Measurements from ENCODE around the gene MAGI2. TPM values are rescaled to one million over a fixed set of nuclear protein-coding genes. Genes with fewer than 3 reads are reported as not detected.

The MAGI2 gene
- polyA plus RNA-seq, 3 donors, result 0.03 to 0.11 TPM; not detected in 1

GRCh38 chr7:78955329-78955728, 498.1 kb downstream of the MAGI2 start:
- Histone ChIP-seq H4K20me1 (ENCODE audit: insufficient read depth, low read length) (no peaks in the 10 kb centered on the region), H3K27me3 (ENCODE audit: control insufficient read depth in 2 of 2, insufficient read depth in 2 of 2, low read length in 2 of 2) (no peaks in the 10 kb centered on the region), H3K36me3 (replicated peaks in 1 of 2; ENCODE audit: control insufficient read depth in 1 of 2, insufficient read depth in 2 of 2, low read length in 2 of 2) (no peaks in the 10 kb centered on the region), H3K4me3 (replicated peaks in 1 of 3; ENCODE audit: low read depth in 2 of 3, low read length in 3 of 3) (no peak overlapping the region), H3K4me2 (replicated peaks; ENCODE audit: extremely low read depth, low read length, poor library complexity, severe bottlenecking) (no peak overlapping the region), H3K9me3 (replicated peaks in 1 of 2; ENCODE audit: control insufficient read depth in 1 of 2, insufficient read depth in 1 of 2, low read length in 2 of 2) (no peaks in the 10 kb centered on the region), H3K79me2 (ENCODE audit: insufficient read depth, low read length) (no peaks in the 10 kb centered on the region), H3K4me1 (ENCODE audit: control insufficient read depth in 1 of 2, insufficient read depth in 2 of 2, low read length in 2 of 2) (no peaks in the 10 kb centered on the region), H3K9ac (ENCODE audit: insufficient read depth, low read length, poor library complexity, severe bottlenecking) (no peak overlapping the region), H3K27ac (ENCODE audit: low read depth in 1 of 2, low read length in 2 of 2) (no peak overlapping the region), H2AFZ (ENCODE audit: insufficient read depth, low read depth, low read length, poor library complexity, severe bottlenecking) (no peak overlapping the region)
- WGBS (ENCODE audit: insufficient coverage), result no CpG with 5 or more reads among the region's 1 CpG
- H3K4me3 Mint-ChIP-seq, result no peak overlapping the region
- no peaks in the 10 kb centered on the region for H3K27me3 Mint-ChIP-seq (ENCODE audit: low read depth in 3 of 3)
- no peak overlapping the region for H3K27ac Mint-ChIP-seq
- no peaks in the 10 kb centered on the region for H3K36me3 Mint-ChIP-seq
- DNase-seq, result no peak
- no peak for TF ChIP-seq CTCF (IDR thresholded peaks at IDR 0.05)
- intact Hi-C loops (cut with micrococcal nuclease), result no loop called here
- H3K4me1 Mint-ChIP-seq, result no peaks in the 10 kb centered on the region
- H3K9me3 Mint-ChIP-seq, result peaks cover 0 to 6% (median 0%) of the 10 kb centered on the region in 7 donors

- intact Hi-C loops (cut with micrococcal nuclease), result no loop called here
- H3K4me1 ChIP-seq (ENCODE audit: control insufficient read depth in 1 of 2, insufficient read depth in 2 of 2, low read length in 2 of 2), result no peaks in the 10 kb centered on the region
- Mint-ChIP-seq H3K36me3 (no peaks in the 10 kb centered on the region), H3K27ac (no peak overlapping the region), H3K4me1 (no peaks in the 10 kb centered on the region), H3K4me3 (no peak overlapping the region), H3K27me3 (ENCODE audit: low read depth in 3 of 3) (no peaks in the 10 kb centered on the region), H3K9me3 (peaks cover 0 to 6% (median 0%) of the 10 kb centered on the region in 7 donors)
- H4K20me1 ChIP-seq (ENCODE audit: insufficient read depth, low read length), result no peaks in the 10 kb centered on the region
- H3K4me3 ChIP-seq (replicated peaks in 1 of 3; ENCODE audit: low read depth in 2 of 3, low read length in 3 of 3), result no peak overlapping the region
- no peak for DNase-seq
- H3K9ac ChIP-seq (ENCODE audit: insufficient read depth, low read length, poor library complexity, severe bottlenecking), result no peak overlapping the region
- H3K9me3 ChIP-seq (replicated peaks in 1 of 2; ENCODE audit: control insufficient read depth in 1 of 2, insufficient read depth in 1 of 2, low read length in 2 of 2), result no peaks in the 10 kb centered on the region
- no peak overlapping the region for H3K27ac ChIP-seq (ENCODE audit: low read depth in 1 of 2, low read length in 2 of 2)
- WGBS (ENCODE audit: insufficient coverage), result 100% methylated on average over 1 of the region's 5 CpGs
- no peak overlapping the region for H2AFZ ChIP-seq (ENCODE audit: insufficient read depth, low read depth, low read length, poor library complexity, severe bottlenecking)
- H3K79me2 ChIP-seq (ENCODE audit: insufficient read depth, low read length), result no peaks in the 10 kb centered on the region
- no peak for TF ChIP-seq CTCF (IDR thresholded peaks at IDR 0.05)
- no peak overlapping the region for H3K4me2 ChIP-seq (replicated peaks; ENCODE audit: extremely low read depth, low read length, poor library complexity, severe bottlenecking)
- no peaks in the 10 kb centered on the region for H3K27me3 ChIP-seq (ENCODE audit: control insufficient read depth in 2 of 2, insufficient read depth in 2 of 2, low read length in 2 of 2)
- no peaks in the 10 kb centered on the region for H3K36me3 ChIP-seq (replicated peaks in 1 of 2; ENCODE audit: control insufficient read depth in 1 of 2, insufficient read depth in 2 of 2, low read length in 2 of 2)
These were observed 499.6 kb downstream of the MAGI2 start for GRCh38 chr7:78953726-78954363.

All from CD14-positive monocyte (primary cell).